Peyer's patch (tissue), 4 donors: ENCODE data around the gene SLC4A1.

Experiments used
- POLR2A ChIP-seq, 2 donors: fragments of 450-650 bp; IDR thresholded peaks; one replicate each; pipeline ENCODE4 v1.5.1; 2017; ENCODE audit warnings: antibody characterized with exemption in 2 of 2, mild to moderate bottlenecking in 2 of 2, moderate library complexity in 2 of 2
- TF ChIP-seq, protein P1 (sequence below), 6 experiments: fragments of 450-650 bp in 4 of 6; fragments of 200-600 bp in 2 of 6; sonication (generic) in 1 of 6; IDR thresholded peaks; one replicate each; pipeline ENCODE4 v1.5.1; 2017 to 2019; ENCODE audit warnings: antibody characterized with exemption in 6 of 6, mild to moderate bottlenecking in 3 of 6, moderate library complexity in 1 of 6

DNA sequence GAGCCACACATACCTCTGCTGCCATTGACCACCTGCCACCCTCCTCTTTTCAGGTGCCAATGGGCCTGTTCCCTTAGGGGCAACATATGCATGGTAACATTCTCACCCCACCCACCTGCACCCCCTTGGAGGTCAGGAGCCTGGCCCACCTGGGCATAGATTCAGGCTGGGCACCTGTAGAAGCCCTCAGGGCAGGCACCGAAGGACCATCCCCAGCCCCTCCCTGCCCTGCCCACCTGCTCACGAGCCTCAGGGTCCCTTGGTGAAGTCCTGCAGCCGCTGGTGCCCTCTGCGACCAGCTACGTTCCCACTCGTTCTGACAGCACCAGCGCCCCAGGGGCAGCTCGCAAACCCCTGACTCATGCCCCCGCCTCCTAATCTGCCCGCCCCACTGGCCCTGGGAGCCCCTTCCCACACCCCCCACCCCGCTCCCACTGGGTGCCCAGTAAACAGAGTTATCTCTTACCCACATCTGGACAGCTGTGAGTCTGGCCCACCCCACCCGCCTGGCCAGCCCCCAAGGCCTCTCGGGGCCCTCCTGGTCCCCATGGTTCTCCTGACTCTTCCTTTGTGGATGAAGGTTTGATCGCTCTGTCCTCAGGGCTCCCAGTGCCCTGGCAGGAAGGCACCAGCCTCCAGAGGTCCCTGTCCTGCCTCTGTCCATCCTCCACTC lies at the start of gene SLC4A1:
- no peak for TF ChIP-seq POLR2A (IDR thresholded peaks at IDR 0.05)
- TF ChIP-seq, protein P1, sequence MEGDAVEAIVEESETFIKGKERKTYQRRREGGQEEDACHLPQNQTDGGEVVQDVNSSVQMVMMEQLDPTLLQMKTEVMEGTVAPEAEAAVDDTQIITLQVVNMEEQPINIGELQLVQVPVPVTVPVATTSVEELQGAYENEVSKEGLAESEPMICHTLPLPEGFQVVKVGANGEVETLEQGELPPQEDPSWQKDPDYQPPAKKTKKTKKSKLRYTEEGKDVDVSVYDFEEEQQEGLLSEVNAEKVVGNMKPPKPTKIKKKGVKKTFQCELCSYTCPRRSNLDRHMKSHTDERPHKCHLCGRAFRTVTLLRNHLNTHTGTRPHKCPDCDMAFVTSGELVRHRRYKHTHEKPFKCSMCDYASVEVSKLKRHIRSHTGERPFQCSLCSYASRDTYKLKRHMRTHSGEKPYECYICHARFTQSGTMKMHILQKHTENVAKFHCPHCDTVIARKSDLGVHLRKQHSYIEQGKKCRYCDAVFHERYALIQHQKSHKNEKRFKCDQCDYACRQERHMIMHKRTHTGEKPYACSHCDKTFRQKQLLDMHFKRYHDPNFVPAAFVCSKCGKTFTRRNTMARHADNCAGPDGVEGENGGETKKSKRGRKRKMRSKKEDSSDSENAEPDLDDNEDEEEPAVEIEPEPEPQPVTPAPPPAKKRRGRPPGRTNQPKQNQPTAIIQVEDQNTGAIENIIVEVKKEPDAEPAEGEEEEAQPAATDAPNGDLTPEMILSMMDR (IDR thresholded peaks at IDR 0.05), result no peak
